Suprapubic skin (tissue), 4 donors: ENCODE measurements around the gene MUS81.

Experiments used
- CTCF ChIP-seq, 2 donors: fragments of 200-600 bp in 1 of 2; fragments of 450-650 bp in 1 of 2; sonication (generic) in 1 of 2; IDR thresholded peaks; one replicate each; pipeline ENCODE4 v1.5.1; 2016 to 2019; ENCODE audit warnings: antibody characterized with exemption in 2 of 2, mild to moderate bottlenecking in 1 of 2, moderate library complexity in 1 of 2
- POLR2A ChIP-seq, 2 donors: fragments of 450-650 bp; IDR thresholded peaks; one replicate each; pipeline ENCODE4 v1.6.1; 2017; ENCODE audit warnings: antibody characterized with exemption in 2 of 2, mild to moderate bottlenecking in 2 of 2, moderate library complexity in 2 of 2
- POLR2AphosphoS5 ChIP-seq, 3 donors: sonication (generic); formaldehyde crosslinking; IDR thresholded peaks; one replicate each; pipeline ENCODE4 v1.6.1; 2017; ENCODE audit warnings: antibody characterized with exemption in 3 of 3

GRCh38 chr11:65842144-65842543 is 18.1 kb upstream of the MUS81 start:
- no peak for TF ChIP-seq CTCF (IDR thresholded peaks at IDR 0.05)
- TF ChIP-seq POLR2AphosphoS5 (IDR thresholded peaks at IDR 0.05), result no peak
- TF ChIP-seq POLR2A (IDR thresholded peaks at IDR 0.05), result no peak
